ENCODE measurements around the gene IL11.
A peak's percentile ranks its signal among the peaks of the same experiment; 100 is the strongest.

Gene IL11

DNA sequence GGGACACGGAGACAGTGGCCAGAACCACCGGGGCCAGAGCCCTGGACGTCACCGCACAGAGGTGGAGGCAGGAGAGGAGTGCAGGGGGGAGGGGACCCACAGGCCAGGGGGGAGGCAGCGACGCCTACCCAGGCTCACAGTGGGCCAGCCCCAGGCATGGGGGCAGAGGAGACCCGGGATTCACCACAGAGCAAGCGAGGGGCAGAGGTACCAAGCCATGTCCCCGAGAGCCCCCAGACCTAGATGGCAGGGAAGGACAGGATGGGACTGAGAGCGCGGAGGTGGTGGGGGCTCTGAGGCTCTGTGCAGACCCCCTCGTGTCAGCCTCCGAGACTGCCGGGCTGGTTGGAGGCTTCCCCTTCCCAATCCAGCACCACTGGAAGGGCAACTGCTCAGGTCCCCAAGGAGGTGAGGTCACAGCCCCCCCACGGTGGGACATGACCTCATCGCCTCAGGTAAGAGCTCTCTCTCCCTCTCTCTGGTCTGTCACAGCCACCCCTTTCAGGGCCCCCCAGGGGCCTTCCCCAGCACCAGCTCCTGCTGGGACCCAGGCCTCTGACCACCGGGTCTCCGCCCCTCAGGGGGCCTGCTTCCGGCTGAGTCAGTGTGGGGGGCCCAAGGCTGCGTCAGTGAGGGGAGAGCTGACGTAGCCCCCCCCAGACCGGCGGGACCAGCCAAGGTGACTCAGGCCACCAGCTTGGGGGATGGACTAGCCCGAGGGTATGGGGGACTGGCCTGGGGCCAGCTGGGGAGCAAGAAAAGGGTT, 2.2 kb upstream of the IL11 start:
- no peak for DNase-seq (ENCODE audit: low read depth)

DNA sequence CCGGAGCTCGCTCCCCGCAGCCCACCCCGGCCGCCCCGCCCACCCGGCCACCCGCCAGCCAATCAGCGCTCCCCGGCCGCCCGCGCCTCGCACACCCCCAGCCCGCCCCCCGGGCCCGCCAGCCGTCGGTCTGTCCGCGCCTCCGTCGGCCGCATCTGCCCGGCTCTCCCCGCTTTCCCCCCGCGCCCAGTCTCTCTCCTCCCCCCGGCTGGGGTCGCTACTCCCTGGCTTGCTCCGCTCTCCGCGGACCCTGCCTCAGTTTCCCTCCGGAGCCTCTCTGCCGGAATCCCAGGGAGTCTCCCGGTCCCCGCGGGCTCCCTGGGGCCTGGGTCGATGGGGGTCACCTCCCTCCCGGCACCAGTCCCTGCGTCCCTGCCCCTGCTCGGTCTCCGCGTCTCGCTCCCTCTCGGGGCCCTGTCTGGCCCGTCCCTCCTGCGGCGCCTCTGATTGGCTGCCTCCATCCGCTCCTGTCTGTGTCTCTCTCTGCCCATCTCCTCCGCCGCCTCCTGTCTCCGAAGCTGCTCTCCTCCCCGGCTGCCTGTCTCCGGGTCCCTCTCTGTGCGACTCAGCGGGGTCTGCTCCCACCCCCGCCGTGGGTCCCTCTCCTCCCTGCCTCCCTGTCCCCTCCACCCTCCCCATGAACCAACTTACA, 484 bp downstream of the IL11 start:
- DNase-seq (ENCODE audit: low read depth), result no peak

- DNase-seq (ENCODE audit: low read depth), result no peak
Measured at GRCh38 chr19:55368701-55369563, 1.3 kb downstream of the IL11 start.

DNA sequence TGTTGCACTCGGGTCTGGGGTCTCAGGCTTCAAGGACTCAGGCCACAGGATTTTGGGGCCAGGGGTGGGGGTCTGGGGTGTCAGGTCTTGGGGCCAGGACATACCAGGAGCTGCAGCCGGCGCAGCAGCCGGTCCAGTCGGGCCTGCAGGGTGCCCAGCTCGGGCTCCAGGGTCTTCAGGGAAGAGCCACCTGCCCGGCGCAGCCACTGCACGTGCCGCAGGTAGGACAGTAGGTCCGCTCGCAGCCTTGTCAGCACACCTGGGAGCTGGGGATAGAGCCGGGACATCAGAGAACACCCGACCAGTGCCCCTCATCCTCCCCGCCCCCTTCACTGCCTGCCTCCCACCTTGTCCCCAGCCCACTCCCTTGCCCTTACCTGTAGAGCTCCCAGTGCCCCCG, 2.2 kb downstream of the IL11 start:
- no peak for DNase-seq (ENCODE audit: low read depth)

GRCh38 chr19:55366790-55367189, 3.5 kb downstream of the IL11 start:
- DNase-seq (ENCODE audit: low read depth), result no peak

DNA sequence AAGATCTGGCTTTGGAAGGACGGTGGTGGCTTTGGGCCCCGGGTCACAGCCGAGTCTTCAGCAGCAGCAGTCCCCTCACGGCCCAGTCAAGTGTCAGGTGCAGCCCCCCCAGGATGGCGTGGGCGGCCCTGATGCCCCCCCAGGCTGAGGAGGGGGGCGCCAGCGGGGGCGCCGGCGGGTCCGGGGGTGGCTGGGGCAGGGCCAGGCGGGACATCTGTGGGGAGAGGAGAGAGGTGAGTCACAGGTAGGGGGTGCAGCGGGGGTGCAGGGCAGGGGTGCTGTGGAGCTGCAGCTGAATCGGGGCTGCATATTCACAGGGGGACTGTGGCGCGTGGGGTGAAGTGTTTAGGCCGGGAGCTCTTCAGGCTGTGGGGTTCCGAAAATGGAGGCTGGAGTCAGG, 4.3 kb downstream of the IL11 start:
- DNase-seq (ENCODE audit: low read depth), result no peak

GRCh38 chr19:55365245-55365644, 5.0 kb downstream of the IL11 start:
- DNase-seq (ENCODE audit: low read depth), result no peak

DNA sequence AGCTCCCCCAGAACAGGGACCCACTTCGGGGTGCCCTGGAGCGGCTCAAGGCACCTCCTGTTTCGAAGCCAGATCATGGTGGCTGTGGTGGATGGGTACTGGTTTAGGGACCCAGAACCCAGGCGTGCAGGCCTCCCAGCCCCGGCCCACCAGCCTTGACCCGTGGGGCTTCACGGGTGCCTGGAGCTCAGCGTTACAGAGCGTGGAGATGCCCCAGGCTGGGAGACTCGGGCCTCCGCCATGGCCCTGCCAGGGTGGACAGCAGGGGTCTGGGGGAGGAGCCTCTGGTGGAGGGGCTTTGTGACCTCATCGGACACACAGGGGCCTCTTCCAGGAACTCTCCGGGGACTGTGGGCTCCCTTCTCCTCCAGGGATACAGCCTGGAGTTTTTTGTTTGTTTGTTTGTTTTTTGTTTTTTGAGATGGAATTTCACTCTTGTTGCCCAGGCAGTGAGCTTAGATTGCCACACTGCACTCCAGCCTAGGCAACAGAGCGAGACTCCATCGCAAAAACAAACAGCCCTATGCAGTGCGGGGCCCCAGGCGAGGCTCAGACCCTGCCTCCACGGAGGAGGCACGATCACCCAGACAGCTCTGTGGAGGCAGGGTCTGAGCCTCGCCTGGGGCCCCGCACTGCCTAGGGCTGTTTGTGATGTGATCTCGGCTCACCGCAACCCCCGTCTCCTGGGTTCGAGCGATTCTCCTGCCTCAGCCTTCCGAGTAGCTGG, 7.1 kb downstream of the IL11 start, which contains the start of gene GARIN5B:
GARIN5B (minus strand) TSS at position 271 of the 727 bp plus-strand sequence; CDS start at position 77, 194 bp downstream.
- DNase-seq (ENCODE audit: low read depth), result no peak

GRCh38 chr19:55362174-55362989, 7.9 kb downstream of the IL11 start:
- no peak for DNase-seq (ENCODE audit: low read depth)

- no peak for DNase-seq (ENCODE audit: low read depth)
Measured at GRCh38 chr19:55360902-55361301, 9.4 kb downstream of the IL11 start.

GRCh38 chr19:55358943-55359908, 11.0 kb downstream of the IL11 start:
- no peak for DNase-seq (ENCODE audit: low read depth)

- DNase-seq (ENCODE audit: low read depth), result no peak
Measured at GRCh38 chr19:55358493-55358892, 11.8 kb downstream of the IL11 start.

DNA sequence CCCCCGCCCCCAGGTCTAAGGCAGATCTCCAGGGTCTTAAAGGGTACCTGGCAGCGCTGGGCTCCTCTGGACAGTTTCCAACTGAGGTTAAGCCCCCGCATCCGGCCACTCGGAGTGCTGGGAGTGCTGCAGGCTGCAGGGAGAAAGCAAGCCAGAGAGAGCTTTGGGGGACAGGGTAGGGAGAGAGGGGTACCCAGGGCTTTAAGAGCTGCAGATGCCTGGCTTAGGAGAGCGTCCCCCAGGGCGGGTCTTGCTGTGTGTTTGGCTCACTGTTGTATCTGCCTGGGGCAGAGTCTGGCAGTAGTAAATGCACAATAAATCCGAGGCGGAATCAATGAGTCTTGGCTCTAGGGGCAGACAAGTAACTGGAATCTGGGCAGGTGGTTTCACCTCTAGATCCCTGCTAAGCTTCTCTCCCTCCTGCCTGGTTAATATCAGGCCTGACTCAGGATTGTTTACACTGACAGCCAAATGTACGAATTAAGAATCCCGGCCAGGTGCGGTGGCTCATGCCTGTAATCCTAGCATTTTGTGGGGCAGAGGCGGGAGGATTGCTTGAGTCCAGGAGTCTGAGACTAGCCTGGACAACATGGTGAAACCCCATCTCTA, 14.9 kb downstream of the IL11 start:
- no peak for DNase-seq (ENCODE audit: low read depth)

DNA sequence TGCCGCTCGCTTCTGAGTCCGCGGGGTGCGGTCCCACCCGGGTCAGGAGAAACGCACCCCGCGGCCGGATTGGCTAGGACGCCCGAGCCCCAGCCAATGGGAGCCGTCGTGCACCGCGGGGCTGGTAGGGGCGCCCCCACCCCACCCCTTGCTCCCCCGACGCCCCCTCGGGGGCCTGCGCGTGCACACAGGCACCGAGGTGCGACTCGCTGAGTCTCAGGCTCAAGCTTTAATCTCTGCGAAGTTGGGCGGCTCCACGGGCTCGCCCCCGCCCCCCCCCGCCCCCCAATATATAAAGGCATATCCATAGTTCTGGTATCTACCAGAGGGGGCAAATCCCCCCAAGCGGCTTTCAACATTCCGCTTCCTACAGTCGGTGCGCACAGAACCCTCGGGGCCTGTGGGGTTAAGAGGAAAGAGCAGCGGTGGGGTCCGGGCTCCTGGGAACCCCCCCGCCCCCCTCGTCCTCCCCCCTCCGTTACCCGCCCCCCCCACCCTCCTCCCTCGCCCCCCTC, 15.5 kb downstream of the IL11 start, which contains the start of gene COX6B2:
COX6B2 (minus strand) TSS at position 22 of the 515 bp plus-strand sequence. CDS start 198 bp downstream, outside the sequence.
- DNase-seq (ENCODE audit: low read depth), result no peak

DNA sequence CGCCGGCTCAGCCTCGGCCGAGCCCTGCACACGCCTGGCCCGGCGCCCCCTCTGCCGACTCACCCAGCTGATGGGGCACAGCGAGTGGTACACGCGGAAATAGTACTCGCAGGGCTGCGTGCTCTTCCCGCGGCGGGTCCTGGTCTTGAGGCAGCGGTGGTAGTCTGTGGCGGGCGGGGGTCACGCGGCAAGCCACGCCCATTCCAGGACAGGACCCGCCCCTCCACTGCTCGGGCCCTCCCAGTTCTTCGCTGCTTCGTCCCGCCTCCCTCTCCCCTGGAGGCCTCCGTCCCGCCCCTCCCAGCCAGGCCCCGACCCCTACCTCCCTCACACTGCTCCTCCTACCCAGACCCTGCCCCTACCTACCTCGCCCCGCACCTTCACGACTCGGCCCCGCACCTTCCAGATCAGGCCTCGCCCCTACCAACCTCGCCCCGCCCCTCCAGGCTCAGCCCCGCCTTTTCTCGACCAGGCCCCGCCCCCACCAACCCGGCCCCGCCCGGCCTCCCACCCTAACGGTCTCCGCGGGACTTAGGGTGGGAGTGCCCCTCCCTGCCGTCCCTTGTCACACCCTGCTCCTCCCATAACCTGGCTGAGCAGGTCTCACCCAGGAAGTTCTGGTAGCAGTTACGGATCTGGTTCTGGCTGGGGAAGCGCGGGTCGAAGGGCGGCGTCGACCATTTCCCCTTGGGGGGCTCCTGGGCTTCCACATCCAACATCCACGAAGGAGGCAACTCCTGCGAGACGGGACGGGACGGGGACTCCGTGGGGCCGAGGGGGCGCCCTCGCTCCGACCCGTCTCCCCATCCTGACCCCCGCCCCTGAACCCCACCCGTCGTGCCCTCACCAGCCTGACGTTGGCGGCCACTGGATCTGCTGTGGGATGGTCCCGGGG, 16.2 kb downstream of the IL11 start:
- peak; percentile 27 for DNase-seq (ENCODE audit: low read depth)

GRCh38 chr19:55353356-55353802, 16.9 kb downstream of the IL11 start:
- DNase-seq (ENCODE audit: low read depth), result no peak

GRCh38 chr19:55352549-55353145, 17.6 kb downstream of the IL11 start:
- DNase-seq (ENCODE audit: low read depth), result no peak

DNA sequence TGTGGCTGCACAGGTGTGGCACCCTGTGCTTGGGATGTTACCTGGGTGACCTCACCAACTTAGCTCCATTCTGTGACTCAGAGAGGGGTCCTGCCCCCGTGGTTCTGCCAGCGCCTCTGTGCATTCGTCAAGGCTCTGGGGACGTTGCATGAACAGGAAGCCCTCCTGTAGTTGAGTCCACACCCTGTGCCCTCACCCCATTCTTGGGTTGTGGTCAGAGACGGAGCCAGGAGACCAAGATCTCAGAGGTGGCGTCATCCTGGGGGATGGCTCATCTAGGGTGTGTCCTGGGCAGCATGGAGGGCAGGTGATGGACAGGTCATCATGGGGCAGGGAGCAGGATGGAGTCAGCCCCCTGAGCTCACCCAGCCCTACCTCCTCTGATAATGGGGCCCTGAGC, 18.2 kb downstream of the IL11 start:
- DNase-seq (ENCODE audit: low read depth), result no peak
